H9 (cell line): Measurements from ENCODE around the gene TNXB. TPM values are rescaled to one million over a fixed set of nuclear protein-coding genes. Genes with fewer than 3 reads are reported as not detected.
"Not testable (repeated sequence)": the region's sequence is repeated elsewhere in the genome, so short reads cannot be mapped to it uniquely, and the experiment has no call there.

Experiments
- DNase-seq: peaks from one replicate; pipeline ENCODE4 v3.0.0-alpha.2; 2017
- H2AFZ ChIP-seq: one replicate; pipeline ENCODE4 v1.6.1; 2013; ENCODE audit warnings: mild to moderate bottlenecking, low read length, control low read depth, moderate library complexity
- H2AK5ac ChIP-seq: 2 replicates; pipeline ENCODE4 v1.6.1; 2013; ENCODE audit warnings: low read length, control low read depth, mixed read lengths; ENCODE audit not compliant: insufficient read length
- H2BK120ac ChIP-seq: one replicate; pipeline ENCODE4 v1.6.1; 2013; ENCODE audit warnings: low read depth, mild to moderate bottlenecking, low read length, control low read depth, inconsistent platforms; ENCODE audit not compliant: poor library complexity, severe bottlenecking
- H2BK12ac ChIP-seq: 2 replicates; pipeline ENCODE4 v1.6.1; 2013; ENCODE audit warnings: low read length, control low read depth, mixed read lengths, low read depth; ENCODE audit not compliant: insufficient read length
- H2BK15ac ChIP-seq: 2 replicates; pipeline ENCODE4 v1.6.1; 2013; ENCODE audit warnings: low read depth, low read length, control low read depth
- H2BK20ac ChIP-seq: one replicate; pipeline ENCODE4 v1.6.1; 2013; ENCODE audit warnings: low read depth, mild to moderate bottlenecking, low read length, control low read depth, inconsistent platforms; ENCODE audit not compliant: poor library complexity, severe bottlenecking
- H2BK5ac ChIP-seq: 2 replicates; pipeline ENCODE4 v1.6.1; 2013; ENCODE audit warnings: low read length, control low read depth, mixed read lengths; ENCODE audit not compliant: insufficient read length
- H3K14ac ChIP-seq: 2 replicates; pipeline ENCODE4 v1.6.1; 2013; ENCODE audit warnings: low read length, control low read depth; ENCODE audit not compliant: insufficient read depth
- H3K18ac ChIP-seq: 2 replicates; pipeline ENCODE4 v1.6.1; 2013; ENCODE audit warnings: low read depth, mild to moderate bottlenecking, mixed read lengths, low read length, control low read depth; ENCODE audit not compliant: insufficient read length
- H3K23ac ChIP-seq: 2 replicates; pipeline ENCODE4 v1.6.1; 2013; ENCODE audit warnings: low read length, control low read depth, mixed read lengths, low read depth; ENCODE audit not compliant: insufficient read length
- H3K23me2 ChIP-seq: 2 replicates; pipeline ENCODE4 v1.6.1; 2013; ENCODE audit warnings: low read depth, mild to moderate bottlenecking, mixed read lengths, low read length, control low read depth; ENCODE audit not compliant: insufficient read length, poor library complexity, severe bottlenecking
- H3K27ac ChIP-seq: 2 replicates; pipeline ENCODE4 v1.5.1; 2013; ENCODE audit warnings: low read length, control low read depth, mixed read lengths, low read depth; ENCODE audit not compliant: insufficient read length
- H3K27me3 ChIP-seq: 2 replicates; pipeline ENCODE4 v1.6.1; 2013; ENCODE audit warnings: low read length, control low read depth, inconsistent platforms; ENCODE audit not compliant: insufficient read depth
- H3K4ac ChIP-seq: 2 replicates; pipeline ENCODE4 v1.6.1; 2013; ENCODE audit warnings: low read depth, mild to moderate bottlenecking, control low read depth, inconsistent platforms, low read length, moderate library complexity
- H3K4me1 ChIP-seq: 2 replicates; pipeline ENCODE4 v1.6.1; 2013; ENCODE audit warnings: low read length, control low read depth, inconsistent platforms; ENCODE audit not compliant: insufficient read depth
- H3K4me2 ChIP-seq: 2 replicates; pipeline ENCODE4 v1.6.1; 2013; ENCODE audit warnings: low read length, control low read depth, mixed read lengths; ENCODE audit not compliant: insufficient read length, insufficient read depth
- H3K56ac ChIP-seq: 2 replicates; pipeline ENCODE4 v1.6.1; 2013; ENCODE audit warnings: low read depth, mild to moderate bottlenecking, mixed read lengths, low read length, control low read depth; ENCODE audit not compliant: insufficient read length
- H3K79me1 ChIP-seq: 2 replicates; pipeline ENCODE4 v1.6.1; 2013; ENCODE audit warnings: low read depth, mild to moderate bottlenecking, moderate library complexity, low read length, control low read depth, inconsistent platforms; ENCODE audit not compliant: insufficient read depth, poor library complexity, severe bottlenecking
- H3K79me2 ChIP-seq: 2 replicates; pipeline ENCODE4 v1.6.1; 2013; ENCODE audit warnings: low read length, control low read depth, inconsistent platforms; ENCODE audit not compliant: insufficient read depth
- H3K9ac ChIP-seq: 2 replicates; pipeline ENCODE4 v1.6.1; 2013; ENCODE audit warnings: low read length, control low read depth, mixed read lengths; ENCODE audit not compliant: insufficient read length; ENCODE audit errors: extremely low read depth
- H3K9me3 ChIP-seq: one replicate; pipeline ENCODE4 v1.6.1; 2013; ENCODE audit warnings: low read depth, low read length, inconsistent platforms; ENCODE audit not compliant: control insufficient read depth
- H3T11ph ChIP-seq: one replicate; pipeline ENCODE4 v1.6.1; 2013; ENCODE audit warnings: mild to moderate bottlenecking, low read length, control low read depth, inconsistent platforms
- H4K20me1 ChIP-seq: one replicate; pipeline ENCODE4 v1.6.1; 2013; ENCODE audit not compliant: control insufficient read depth, insufficient read length, insufficient read depth
- H4K5ac ChIP-seq: 2 replicates; pipeline ENCODE4 v1.6.1; 2013; ENCODE audit warnings: low read depth, mild to moderate bottlenecking, mixed read lengths, low read length, control low read depth; ENCODE audit not compliant: insufficient read length
- H4K8ac ChIP-seq: replicated peaks from 2 replicates; pipeline ENCODE4 v1.6.1; 2013; ENCODE audit warnings: low read length, control low read depth, mixed read lengths, low read depth; ENCODE audit not compliant: insufficient read length
- H4K91ac ChIP-seq: 2 replicates; pipeline ENCODE4 v1.6.1; 2013; ENCODE audit warnings: low read depth, mild to moderate bottlenecking, moderate library complexity, mixed read lengths, low read length, control low read depth; ENCODE audit not compliant: insufficient read length
- H3K27ac Mint-ChIP-seq, 3 experiments: 2 replicates in 2 of 3; 3 replicates in 1 of 3; pipeline ENCODE4 v1.8.0; 2020 to 2021; ENCODE audit warnings: mixed read lengths in 3 of 3, mild to moderate bottlenecking in 1 of 3, moderate library complexity in 1 of 3
- H3K27me3 Mint-ChIP-seq: 2 replicates; pipeline ENCODE4 v1.8.0; 2021; ENCODE audit warnings: low read depth, mild to moderate bottlenecking, moderate library complexity, mixed read lengths
- H3K36me3 Mint-ChIP-seq, 3 experiments: 2 replicates in 2 of 3; 3 replicates in 1 of 3; pipeline ENCODE4 v1.8.0; 2020 to 2021; ENCODE audit warnings: low read depth in 3 of 3, mixed read lengths in 3 of 3; ENCODE audit not compliant: insufficient read depth in 1 of 3
- H3K4me1 Mint-ChIP-seq, 2 experiments: 2 replicates each; pipeline ENCODE4 v1.8.0; 2020; ENCODE audit warnings: mixed read lengths in 2 of 2
- H3K4me3 Mint-ChIP-seq, 2 experiments: 2 replicates in 1 of 2; 3 replicates in 1 of 2; pipeline ENCODE4 v1.8.0; 2020 to 2021; ENCODE audit warnings: mild to moderate bottlenecking in 2 of 2, mixed read lengths in 2 of 2, moderate library complexity in 1 of 2
- H3K9me3 Mint-ChIP-seq, 2 experiments: 2 replicates in 1 of 2; 3 replicates in 1 of 2; pipeline ENCODE4 v1.8.0; 2020; ENCODE audit warnings: mild to moderate bottlenecking in 2 of 2, mixed read lengths in 2 of 2, moderate library complexity in 1 of 2
- CTCF ChIP-seq: fragments of 200-600 bp; sonication (generic); conservative IDR thresholded peaks from 3 replicates; pipeline ENCODE4 v1.8.0; 2021; ENCODE audit warnings: antibody characterized with exemption, mild to moderate bottlenecking
- WGBS: extraction: QIAGEN DNeasy Blood & Tissue Kit; methylation state at CpG from one replicate; pipeline ENCODE4 v1.1.7; 2013; ENCODE audit warnings: missing lambda C conversion rate, low lambda C conversion rate, mixed read lengths; ENCODE audit not compliant: insufficient read length; ENCODE audit errors: extremely low coverage; 5-methylcytosine and 5-hydroxymethylcytosine counted together
- total RNA-seq: library from RNA; stranded (reverse); gene quantifications from 2 replicates; pipeline ENCODE4 v1.2.1, GENCODE V29; 2021

TNXB gene
- total RNA-seq, 1 experiment from 2014 or later = 5.0 TPM

- no peak overlapping the region for H3K9ac ChIP-seq
- peaks cover 17% of the 10 kb centered on the region for H3K23me2 ChIP-seq
- H2BK120ac ChIP-seq = no peak overlapping the region
- H3K4me1 ChIP-seq = peaks cover 8% of the 10 kb centered on the region
- no peak overlapping the region for H4K8ac ChIP-seq
- H3T11ph ChIP-seq = no peak overlapping the region
- 0 out of 5 replicates have a peak overlapping the region, but pooled peaks of 1 of the 2 experiments have one; percentile 7 for H3K4me3 Mint-ChIP-seq
- no peak overlapping the region for H2BK15ac ChIP-seq
- peaks cover 0 to 8% (median 3%) of the 10 kb centered on the region in 3 experiments; a peak in 2 of 7 replicates for H3K36me3 Mint-ChIP-seq
- no peak overlapping the region for H3K4me2 ChIP-seq
- no peaks in the 10 kb centered on the region for H3K9me3 ChIP-seq
- H3K27ac ChIP-seq = no peak overlapping the region
- no peak for TF ChIP-seq CTCF
- H2BK20ac ChIP-seq = no peak overlapping the region
- H4K91ac ChIP-seq = no peak overlapping the region
- no peak overlapping the region for H3K23ac ChIP-seq
- peak overlapping the region in 2 of 3 experiments; percentile 32 to 45; a peak in 4 of 7 replicates for H3K27ac Mint-ChIP-seq
- H3K79me2 ChIP-seq = no peaks in the 10 kb centered on the region
- H3K56ac ChIP-seq = no peak overlapping the region
- H2BK12ac ChIP-seq = no peak overlapping the region
- no peaks in the 10 kb centered on the region for H4K20me1 ChIP-seq
- no peak for DNase-seq
- WGBS = no CpG with 5 or more reads among the region's 1 CpG
- peaks cover 23 to 44% of the 10 kb centered on the region in 2 experiments for H3K4me1 Mint-ChIP-seq
- H3K4ac ChIP-seq = no peak overlapping the region
- no peaks in the 10 kb centered on the region; the same call in 1 of the 2 replicates for H3K27me3 ChIP-seq
- H2AK5ac ChIP-seq = no peak overlapping the region
- no peak overlapping the region for H2AFZ ChIP-seq
- no peaks in the 10 kb centered on the region for H3K79me1 ChIP-seq
- H3K14ac ChIP-seq = no peak overlapping the region
- peaks cover 2% of the 10 kb centered on the region; the same call in 1 of the 2 replicates for H3K27me3 Mint-ChIP-seq
- H3K18ac ChIP-seq = no peak overlapping the region
- H2BK5ac ChIP-seq = no peak overlapping the region
- H4K5ac ChIP-seq = no peak overlapping the region
- no peaks in the 10 kb centered on the region; a peak in 1 of 5 replicates for H3K9me3 Mint-ChIP-seq
Measured at GRCh38 chr6:32146287-32146686, 37.1 kb upstream of the TNXB start.

GRCh38 chr6:32144238-32144637 lies 35.1 kb upstream of the TNXB start:
- not testable (repeated sequence) for H3K27ac Mint-ChIP-seq

More at GRCh38 chr6:32144238-32144637, 35.1 kb upstream of the TNXB start:
- H3K9me3 ChIP-seq, H3T11ph ChIP-seq, H3K79me2 ChIP-seq, H4K91ac ChIP-seq, H3K9ac ChIP-seq, H2BK12ac ChIP-seq, H2BK20ac ChIP-seq, H3K23ac ChIP-seq, H3K4me2 ChIP-seq, H3K14ac ChIP-seq, H3K27ac ChIP-seq, H3K4me3 Mint-ChIP-seq, H2AFZ ChIP-seq, H2BK120ac ChIP-seq, H3K4me1 ChIP-seq, H3K36me3 Mint-ChIP-seq, H3K9me3 Mint-ChIP-seq, DNase-seq, H4K8ac ChIP-seq, H2BK5ac ChIP-seq, H4K5ac ChIP-seq, H3K56ac ChIP-seq, H2BK15ac ChIP-seq, H3K18ac ChIP-seq, H4K20me1 ChIP-seq, H3K4ac ChIP-seq, H3K27me3 ChIP-seq, H2AK5ac ChIP-seq, H3K27me3 Mint-ChIP-seq, H3K79me1 ChIP-seq: not testable (repeated sequence)
- H3K4me1 Mint-ChIP-seq = peaks cover 13 to 30% of the 10 kb centered on the region in 2 experiments
- WGBS = no CpG with 5 or more reads among the region's 7 CpGs
- peaks cover 10% of the 10 kb centered on the region for H3K23me2 ChIP-seq
